Activated CD4-positive, alpha-beta T cell treated with anti-CD3 and anti-CD28 coated beads, Interleukin-2, amount 50 U/mL, for 16 hours (primary cell): ENCODE measurements around the gene PREP.
"Not testable (repeated sequence)": the region's sequence is repeated elsewhere in the genome, so short reads cannot be mapped to it uniquely, and the experiment has no call there.

Experiments
- DNase-seq: peaks from one replicate; pipeline ENCODE4 v3.0.0-alpha.2; 2020

The PREP gene

DNA sequence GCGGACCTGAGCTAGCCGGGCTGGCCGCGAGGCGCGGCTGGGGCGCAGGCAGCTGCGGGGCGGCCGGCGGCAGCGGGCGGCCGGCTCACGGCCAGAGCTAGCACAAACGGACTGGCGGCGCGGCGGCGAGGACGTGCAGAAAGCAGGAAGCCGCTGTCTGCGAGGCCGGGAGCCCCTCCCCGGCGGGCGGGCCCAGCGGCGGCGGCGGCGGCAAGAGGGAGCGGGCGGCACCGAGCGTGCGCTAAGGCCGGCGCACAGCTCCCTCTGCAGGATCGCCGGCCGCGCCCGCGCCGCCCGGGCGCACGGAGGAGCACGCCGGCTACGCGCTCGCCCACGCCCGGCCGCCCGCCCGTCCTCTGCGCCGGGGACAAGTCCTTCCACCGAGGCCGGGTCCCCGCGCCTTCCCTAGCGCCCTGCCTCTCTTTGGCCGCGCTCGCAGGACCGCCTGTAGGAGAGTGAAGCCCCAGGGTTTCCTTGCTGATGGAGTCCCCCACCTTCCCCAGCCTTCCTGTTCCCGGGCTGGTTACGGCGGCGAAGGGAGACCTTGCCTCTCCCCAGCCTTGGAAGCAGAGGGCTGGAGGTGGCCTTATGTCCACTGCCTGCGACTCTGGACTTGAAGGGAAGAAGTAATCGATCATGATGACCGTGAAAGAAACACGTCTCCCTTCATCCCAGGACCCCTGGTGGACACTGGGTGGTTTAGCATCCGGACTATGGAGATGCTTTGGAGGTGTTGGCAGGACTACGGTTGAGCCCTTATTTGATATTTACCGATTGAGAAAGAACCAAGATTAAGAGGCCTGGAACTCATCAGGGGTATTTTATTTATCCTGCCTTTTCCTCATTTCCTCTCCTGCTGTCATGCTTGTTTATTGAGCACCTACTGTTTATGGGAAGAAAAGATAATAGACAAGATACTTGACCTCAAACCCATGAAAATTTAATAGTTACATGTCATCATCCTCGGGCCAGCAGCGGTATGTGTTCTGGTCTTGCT, at the start of gene PREP:
TSS of gene PREP (minus strand) at position 144 of the 997 bp plus-strand sequence. CDS start 191 bp downstream, outside the sequence.
- DNase-seq, result peak; percentile 90

DNA sequence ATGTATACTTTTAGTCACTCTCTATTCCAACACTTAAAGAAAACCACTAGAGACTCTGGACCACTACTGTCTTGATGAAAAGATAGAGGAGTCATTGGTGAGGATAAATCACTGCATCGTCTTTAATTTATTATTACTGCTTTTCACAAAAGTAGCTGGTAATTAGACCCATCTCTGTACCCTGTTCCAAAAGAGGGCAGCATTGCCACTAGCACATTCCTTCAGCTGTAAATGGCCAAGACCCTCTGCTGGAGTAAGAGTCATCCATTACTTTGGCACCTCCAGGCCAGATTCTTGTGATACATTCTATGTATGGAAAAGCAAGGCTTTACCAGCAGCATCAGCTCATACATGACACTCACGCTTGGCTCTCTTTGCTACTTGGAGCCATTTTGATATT, 49.5 kb upstream of the PREP start:
- DNase-seq, result no peak

DNA sequence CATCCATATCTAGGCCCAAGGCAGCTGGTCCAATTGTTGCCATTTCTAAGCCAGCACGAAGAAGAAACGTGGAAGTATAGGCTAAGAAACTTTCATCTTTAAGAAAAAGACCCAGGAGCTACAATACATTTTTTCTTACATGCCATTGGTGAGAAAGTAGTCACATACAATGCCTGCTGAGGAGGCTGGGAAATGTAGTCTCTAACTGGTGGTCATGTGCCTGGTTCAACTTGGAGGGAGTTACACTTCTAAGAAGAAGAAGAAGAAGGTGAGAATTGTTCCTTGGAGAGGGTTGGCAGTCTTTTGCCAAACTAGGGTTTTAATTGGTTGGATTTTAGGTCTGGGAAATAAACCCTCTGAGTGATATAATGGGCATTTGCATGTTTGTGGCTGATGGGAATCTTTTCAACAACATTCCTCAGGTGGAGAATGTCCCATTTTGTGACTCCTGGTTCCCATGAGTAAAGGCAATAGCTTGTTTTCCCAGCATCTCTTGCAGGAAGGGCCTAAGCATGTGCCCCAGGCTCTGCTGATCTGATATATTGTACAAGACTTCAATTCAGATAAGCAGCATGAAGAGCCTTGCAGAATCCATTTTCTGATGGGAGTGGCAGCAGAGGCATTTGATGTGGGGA, 47.0 kb upstream of the PREP start:
- DNase-seq, result no peak

DNA sequence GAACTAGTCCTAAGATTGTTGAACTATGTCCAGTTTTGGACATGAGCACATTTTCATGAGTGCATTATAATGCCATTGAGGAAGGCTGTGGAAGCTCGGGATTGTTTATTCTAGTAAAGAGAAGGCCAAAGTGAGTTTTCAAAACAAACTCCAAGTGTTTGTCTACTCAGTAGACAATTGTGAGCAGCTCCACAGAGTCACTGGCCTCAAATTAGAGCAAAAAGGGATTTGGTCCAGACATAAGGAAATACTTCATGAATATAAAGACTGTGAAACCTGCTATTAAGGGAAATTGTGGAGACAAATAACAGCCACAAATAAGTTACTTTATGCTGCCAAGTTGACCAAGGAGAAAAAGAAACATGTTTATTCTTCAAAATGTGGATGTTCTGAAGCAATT, 42.6 kb upstream of the PREP start:
- no peak for DNase-seq

DNA sequence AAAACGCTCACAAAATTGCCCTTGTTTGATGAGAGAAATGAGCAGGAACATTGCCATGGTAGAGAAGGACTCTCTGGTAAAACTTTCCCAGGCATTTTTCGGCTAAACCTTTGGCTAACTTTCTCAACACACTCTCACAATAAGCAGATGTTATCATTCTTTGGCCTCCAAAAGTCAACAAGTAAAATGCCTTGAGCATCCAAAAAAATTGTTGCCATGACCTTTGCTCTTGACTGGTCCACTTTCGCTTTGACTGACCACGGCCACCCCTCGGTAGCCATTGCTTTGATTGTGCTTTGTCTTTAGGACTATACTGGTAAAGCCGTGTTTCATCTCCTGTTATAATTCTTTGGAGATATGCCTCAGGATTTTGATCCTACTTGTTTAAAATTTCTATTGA, 41.1 kb upstream of the PREP start:
- DNase-seq, result no peak

DNA sequence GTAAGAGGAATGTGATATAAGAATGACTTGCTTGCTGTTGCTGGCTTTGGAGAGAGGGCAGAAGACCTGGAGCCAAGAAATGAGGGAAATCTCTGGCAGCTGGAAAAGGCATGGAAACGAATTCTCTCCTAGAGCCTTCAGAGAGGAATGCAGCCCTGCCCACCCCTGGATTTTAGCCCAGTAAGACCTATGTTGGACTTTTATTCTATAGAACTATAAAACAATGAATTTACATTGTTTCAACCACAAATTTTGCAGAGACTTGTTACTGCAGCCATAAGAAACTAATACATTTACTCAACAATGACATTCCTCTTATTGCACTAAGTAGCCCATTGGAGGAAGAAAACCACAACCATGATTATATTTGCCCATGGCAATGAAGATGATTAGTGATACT, 39.5 kb upstream of the PREP start:
- no peak for DNase-seq

DNA sequence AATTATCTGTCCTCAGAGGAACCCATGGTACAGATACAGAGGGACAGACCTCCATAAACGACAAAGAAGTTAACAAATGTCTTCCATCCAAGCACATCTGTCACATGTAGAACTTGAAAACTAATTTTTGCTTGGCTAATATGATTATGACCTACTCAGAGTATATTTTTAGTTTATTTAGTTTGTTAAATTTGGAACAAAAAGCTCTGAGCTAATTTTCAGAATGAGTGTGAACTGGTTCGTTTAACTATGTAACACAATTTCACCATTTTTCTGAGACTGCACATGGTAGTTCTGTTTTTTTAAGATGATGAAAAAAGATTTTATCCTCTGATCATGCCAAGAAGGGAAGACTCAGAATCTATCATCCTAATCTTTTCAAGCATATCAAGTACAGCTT, 34.4 kb upstream of the PREP start:
- no peak for DNase-seq

DNA sequence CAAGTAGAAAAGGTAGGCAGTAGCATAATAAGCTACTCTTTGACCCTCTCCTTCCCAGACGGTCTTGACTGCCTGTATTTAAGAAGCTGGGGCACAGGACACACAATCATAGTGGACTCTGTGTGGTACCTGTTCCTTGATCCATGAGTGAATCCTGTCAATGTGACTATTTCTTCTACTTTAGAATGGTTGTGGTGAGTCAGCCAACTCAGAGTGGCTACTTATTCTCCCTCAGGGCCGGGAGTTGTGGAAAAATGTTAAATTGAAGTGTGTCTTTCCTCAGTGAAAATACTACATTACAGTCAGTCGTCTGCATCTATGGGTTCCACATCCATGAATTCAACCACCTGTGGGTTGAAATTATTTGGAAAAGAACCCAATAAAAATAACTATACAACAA, 30.8 kb upstream of the PREP start:
- DNase-seq, result no peak

DNA sequence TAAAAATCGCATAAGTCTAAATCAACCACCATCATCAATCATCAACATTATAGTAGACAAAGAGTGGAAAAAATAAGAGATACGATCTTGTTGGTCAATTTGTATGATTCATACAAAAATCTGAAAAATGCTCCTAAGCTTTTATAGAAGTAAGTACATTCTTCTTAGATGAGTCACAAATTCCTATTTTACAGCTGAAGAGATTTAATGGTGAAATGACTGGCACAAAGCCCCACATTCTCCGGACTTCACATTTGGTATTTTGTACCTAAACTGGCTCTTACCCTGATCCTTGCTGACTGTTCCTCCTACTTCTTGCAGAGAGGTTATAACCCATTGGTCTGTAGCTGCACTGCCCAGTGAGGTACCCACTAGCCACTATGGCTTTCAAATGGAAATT, 29.9 kb upstream of the PREP start:
- DNase-seq, result peak; percentile 38

DNA sequence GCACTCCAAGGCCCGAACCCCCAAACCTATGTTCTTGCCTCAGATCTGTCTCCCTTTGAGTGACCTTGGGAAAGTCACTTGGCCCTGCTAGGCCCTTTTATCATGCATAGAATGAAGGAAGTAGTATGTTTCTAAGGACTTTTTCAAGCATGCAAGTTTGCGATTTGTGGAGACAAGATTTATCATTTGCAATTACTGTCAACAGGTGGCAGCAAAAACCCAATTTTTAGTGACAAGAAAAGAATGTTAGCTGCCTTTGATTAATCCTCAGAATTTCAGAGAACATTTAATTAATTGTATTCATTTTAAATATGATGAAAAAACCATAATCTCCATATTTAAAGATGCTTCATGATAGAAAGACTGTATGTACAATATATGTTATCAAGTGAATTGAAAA, 28.3 kb upstream of the PREP start:
- DNase-seq, result peak; percentile 64

DNA sequence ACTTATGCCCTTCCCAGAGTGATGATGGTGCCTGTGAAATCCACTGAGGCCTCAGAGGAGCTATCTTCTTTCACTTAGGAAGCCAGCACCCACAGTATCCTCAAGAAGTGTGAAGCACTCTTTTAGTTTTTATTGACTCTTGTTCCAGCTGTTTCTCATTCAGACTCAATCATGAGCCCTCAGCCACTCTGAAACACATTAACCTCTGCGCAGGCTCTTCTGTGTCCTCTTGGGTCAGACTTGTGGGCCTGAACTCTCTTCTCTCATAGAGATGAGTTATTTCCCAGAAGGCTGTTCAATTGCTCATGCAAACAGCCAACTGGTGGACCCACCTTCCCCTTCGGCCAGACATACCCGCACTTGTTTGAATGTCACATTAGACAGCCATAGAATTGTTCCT, 27.8 kb upstream of the PREP start:
- DNase-seq, result no peak

DNA sequence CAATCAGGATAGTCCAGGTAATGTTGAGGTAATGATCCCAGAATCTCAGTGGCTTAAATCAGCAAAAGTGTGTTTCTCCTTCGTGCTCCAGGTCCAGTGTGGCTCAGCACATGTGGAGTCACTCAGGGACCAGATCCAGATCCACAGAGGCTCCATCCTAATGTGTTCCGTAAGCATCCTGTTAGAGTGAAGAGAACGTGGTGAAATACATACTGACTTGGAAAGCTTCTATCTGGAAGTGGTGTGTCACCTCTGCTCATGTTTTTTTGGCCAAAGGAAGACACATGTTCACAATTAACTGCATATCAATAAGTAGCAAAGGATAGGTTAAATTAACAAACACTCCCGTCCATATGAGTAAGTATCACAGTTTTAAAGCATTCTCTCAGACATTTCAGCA, 26.8 kb upstream of the PREP start:
- no peak for DNase-seq

DNA sequence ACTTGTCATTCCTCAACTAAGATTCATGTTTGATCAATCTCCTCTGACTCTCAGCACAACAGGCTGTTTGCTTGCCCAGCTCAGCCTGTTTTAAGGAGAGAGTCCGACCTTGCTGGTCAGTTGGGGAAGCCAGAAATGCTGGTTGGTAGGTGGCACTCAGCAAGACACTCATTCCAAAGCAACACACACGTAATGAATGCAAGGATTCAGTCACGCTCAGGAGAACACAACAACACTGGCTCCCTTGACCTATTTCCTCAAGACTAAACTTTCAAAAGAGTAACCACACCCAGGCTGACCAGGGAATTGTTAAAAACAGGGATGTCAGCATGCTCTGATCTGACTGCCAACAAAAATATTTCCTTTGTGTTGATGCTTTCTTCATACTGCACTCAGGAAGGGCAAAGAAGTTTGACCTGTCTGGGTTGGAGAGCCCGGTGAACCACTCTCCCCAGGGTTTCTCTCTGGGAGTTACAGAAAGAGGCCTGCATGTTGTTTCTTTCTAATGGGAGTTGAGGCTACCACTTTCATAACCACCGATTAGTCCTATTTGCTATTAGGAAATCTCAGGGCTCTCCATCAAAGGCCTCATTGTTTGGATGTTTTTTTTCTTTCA, 25.6 kb upstream of the PREP start:
- DNase-seq, result no peak

DNA sequence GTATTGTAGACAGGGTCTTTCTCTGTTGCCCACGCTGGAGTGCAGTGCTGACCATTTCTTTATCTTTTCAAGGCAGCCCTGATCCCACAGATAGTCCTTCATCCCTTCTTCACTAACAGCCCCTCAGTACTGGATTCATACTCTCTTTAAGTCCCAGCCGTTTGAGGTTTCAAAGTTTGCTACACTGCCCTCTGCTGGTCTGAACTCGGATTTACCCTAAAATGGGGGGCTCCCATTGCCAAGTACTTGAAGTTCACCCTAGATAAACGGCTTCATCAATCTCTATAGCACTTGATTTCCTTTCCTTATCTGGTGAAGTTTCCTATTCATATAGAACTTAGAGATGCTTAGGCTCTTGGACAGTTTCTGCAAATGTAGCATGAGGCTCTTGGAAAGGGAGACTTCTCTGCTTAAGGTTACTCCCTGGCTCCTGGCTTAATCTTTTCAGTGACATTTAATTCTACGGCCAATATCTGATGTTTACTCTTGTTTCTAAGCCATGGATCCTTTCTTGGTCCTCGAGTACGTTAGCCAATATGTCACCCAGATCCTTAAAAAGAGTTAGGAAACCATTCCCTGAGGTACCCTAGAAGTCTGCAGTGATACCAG, 21.4 kb upstream of the PREP start:
- DNase-seq, result peak; percentile 64

DNA sequence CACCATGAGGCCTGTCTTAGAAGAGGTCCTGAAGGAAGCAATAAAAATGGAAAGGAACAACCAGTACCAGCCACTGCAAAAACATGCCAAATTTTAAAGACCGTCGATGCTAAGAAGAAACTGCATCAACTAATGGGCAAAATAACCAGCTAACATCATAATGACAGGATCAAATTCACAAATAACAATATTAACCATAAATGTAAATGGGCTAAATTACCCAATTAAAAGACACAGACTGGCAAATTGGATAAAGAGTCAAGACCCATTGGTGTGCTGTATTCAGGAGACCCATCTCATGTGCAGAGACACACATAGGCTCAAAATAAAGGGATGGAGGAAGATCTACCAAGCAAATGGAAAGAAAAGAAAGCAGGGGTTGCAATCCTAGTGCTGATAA, 14.1 kb upstream of the PREP start:
- DNase-seq, result not testable (repeated sequence)

DNA sequence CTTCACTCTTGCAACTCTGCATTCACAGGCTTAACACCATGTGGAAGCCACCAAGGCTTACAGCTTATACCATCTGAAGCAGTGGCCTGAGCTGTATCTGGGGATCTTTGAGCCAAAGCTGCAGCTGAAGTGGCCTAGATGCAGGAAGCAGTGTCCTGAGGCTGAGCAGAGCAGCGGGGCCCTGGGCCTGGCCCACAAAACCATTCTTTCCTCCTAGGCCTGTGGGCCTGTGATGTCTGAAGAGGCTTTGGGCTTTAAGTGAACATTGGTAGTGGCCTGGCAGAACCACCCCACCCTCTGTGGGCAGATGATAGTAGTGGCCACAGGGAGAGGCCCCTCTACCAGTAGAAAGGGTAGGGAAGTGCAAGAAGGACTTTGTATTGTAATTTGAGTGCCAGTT, 6.9 kb upstream of the PREP start:
- no peak for DNase-seq

DNA sequence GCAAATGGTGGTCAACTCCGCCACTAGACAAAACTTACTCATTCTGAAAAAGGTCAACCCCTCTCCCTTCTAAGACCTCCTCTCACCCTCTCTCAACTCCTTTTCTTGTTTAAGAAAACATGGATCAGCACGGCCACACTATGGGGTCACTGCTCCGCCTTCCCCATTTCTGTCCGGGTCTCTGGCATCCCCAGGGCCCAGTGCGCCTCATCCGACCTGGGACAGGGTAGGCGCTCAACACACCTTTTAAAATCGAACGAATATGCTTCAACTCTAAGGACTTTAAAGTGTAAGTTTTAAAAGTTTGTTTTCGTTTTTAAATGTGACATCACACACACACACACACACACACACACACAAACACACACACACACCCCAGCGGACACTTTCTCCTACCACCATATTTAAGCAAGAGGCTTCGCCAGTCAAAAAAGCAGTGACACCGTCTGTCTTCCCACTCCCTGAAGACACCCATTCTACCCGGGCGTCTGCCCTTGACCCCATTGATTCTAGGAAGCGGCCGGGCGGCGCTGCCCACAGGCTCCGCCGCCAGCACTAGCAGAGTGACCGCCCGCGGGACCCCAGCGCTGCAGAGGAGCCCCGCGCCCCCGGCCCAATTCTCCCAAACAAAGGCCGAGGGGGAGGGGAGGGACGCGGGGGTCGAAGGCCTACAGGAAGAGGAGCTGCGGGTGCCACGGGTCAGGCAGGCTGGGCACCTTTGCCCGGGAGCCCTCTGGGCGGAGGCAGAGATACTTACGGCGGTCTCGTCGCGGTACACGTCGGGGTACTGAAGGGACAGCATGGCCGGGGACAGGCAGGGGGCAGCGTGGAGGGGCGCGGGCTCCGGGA, 568 bp downstream of the PREP start:
- peak; percentile 37 for DNase-seq

DNA sequence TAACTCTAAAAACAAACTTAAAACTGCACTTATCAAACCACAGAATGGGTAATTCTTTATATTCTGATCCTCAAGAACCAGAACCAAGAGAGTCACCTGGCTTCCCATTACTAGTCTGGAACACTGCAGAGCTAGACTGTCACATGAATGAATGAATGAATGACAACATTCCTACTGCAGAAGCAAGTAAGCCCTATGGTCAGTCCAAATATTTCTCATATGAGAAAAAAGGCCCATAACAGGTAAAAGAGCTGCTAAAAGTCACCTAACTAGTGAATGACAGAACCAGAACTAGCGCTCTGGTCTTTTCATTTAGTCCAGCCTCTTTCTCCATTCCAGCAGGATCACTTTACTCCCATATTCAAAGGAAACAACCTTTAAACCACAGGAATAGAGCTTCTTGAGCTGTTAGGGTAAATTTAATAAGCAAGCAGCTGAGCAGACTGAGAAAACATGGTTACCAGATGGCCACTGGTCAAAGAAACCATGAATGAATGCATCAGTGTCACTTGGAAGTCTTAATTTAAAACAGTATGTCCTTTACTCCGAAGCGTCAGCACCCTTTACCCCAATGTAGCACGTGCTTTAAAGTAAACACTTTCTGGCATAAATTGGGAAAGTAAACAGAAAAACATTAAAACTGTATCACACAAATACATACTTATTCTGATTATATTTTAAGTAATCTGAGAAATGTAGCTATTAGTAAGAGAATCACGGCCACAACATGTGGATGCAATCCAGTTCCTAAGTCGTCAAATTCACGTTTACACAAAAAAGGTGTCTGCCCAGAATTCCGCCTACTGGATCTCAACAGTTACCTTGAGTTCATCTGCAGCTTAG, 1.4 kb downstream of the PREP start:
- no peak for DNase-seq

DNA sequence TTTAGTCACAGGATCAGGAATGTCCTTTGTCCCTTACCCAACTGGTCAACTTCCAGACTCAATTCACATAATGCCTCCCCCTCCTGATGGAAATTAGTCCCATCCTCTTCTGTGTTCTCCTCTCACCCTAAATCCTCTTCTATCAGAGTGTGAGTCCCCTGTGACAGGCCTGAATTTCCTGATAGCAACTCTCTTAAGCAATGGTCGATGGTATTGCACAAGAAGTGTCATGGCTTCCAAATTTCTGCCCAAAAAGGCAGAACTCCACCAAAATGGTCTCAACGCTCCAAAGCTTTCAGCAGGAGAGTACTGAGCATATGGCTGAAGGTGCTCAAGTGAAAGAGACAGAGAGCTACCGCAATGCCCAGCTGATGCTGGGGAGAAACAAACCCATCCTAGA, 2.4 kb downstream of the PREP start:
- DNase-seq, result no peak

DNA sequence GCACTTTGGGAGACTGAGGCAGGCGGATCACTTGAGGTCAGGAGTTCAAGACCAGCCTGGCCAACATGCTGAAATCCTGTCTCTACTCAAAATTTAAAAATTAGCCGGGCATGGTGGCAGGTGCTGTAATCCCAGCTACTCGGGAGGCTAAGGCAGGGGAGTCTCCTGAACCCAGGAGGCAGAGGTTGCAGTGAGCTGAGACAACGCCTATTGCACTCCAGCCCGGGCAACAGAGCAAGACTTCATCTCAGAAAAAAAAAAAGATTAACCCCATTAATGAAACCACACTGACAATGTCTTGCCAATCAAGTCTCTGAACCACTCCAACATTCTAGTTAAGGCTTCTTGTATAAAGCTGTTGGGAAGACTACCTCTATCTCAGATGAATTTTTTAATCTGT, 4.0 kb downstream of the PREP start:
- DNase-seq, result no peak

DNA sequence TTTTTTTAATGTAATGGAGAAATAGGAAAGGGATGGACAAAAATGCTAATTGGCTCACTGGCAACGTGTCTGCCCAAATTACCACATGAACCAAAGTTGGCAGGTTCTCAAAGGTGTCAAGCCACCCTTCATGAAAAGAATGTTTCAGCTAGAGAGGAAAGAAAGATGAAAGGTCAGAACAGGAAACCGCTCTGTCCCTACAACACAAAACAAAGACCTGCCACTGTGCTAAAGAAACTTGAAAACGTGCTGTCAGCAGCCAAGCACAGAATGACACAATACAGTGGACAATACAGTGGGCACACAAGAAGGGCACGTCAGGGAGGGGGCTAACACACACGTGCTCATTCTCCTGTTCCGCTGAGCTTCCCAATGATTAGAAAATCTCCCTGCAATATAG, 4.9 kb downstream of the PREP start:
- DNase-seq, result peak; percentile 15

DNA sequence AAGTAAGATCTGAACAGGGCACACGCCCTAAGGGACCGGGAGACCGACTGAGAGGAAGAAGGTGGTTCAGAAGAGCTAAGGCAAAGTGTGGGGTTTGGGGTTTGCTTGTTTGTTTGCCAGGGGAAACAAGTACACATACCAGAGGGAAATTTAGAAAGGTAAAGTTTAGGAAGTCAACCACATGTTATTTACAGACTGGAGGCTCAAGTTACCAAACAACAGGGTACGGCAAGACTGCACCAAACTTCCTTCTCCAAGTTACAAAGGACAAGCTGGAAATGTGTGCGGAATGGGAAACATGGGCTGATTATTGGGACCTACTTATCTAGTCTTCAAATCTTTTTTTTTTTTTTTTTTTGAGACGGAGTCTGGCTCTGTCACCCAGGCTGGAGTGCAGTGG, 11.2 kb downstream of the PREP start:
- DNase-seq, result no peak
